Measurements from ENCODE around the gene EAPP. TPM values are rescaled to one million over a fixed set of nuclear protein-coding genes. Genes with fewer than 3 reads are reported as not detected.
"Not testable (repeated sequence)": the region's sequence is repeated elsewhere in the genome, so short reads cannot be mapped to it uniquely, and the experiment has no call there.

EAPP gene
- total RNA-seq, 4 donors from 2014 or later = 16.1 to 83.6 (median 38.8) TPM

- no peaks in the 10 kb centered on the region for H3K9me3 ChIP-seq
- DNase-seq = no peak
- in situ Hi-C loops (cut with MboI; ENCODE audit: low pct_ligation_motif_present in 1 of 4, low pct_unique_long_range_greater_than_20kb in 1 of 4, low sequenced_read_pairs in 3 of 4) = no loop called here
- H3K27ac ChIP-seq = no peak overlapping the region
- 91 to 96% methylated on average over 3 of the region's 3 CpGs for WGBS, 2 donors (ENCODE audit: low coverage in 1 of 2)
- H3K36me3 ChIP-seq = peaks cover 0 to 58% (median 22%) of the 10 kb centered on the region in 4 donors
- intact Hi-C loops (cut with DNase I; ENCODE audit: low total_unique reads) = no loop called here
- no peak overlapping the region for H3K4me3 ChIP-seq
- no peaks in the 10 kb centered on the region for H3K4me1 ChIP-seq
- no peaks in the 10 kb centered on the region for H3K27me3 ChIP-seq
- TF ChIP-seq EP300 (IDR thresholded peaks at IDR 0.05; ENCODE audit: low read depth) = no peak
- no peak for TF ChIP-seq CTCF (IDR thresholded peaks at IDR 0.05)
- no peak for TF ChIP-seq POLR2AphosphoS5 (IDR thresholded peaks at IDR 0.05)
- no peak for TF ChIP-seq POLR2A (IDR thresholded peaks at IDR 0.05)
These were observed 32.3 kb upstream of the EAPP start for GRCh38 chr14:34571771-34572170.

- Histone ChIP-seq H3K27ac (no peak overlapping the region), H3K9me3 (no peaks in the 10 kb centered on the region), H3K4me3 (no peak overlapping the region), H3K4me1 (no peaks in the 10 kb centered on the region), H3K36me3 (peaks cover 0 to 70% (median 26%) of the 10 kb centered on the region in 4 donors), H3K27me3 (no peaks in the 10 kb centered on the region)
- in situ Hi-C loops (cut with MboI; ENCODE audit: low pct_ligation_motif_present in 1 of 4, low pct_unique_long_range_greater_than_20kb in 1 of 4, low sequenced_read_pairs in 3 of 4) (no loop called here), intact Hi-C loops (cut with DNase I; ENCODE audit: low total_unique reads) (no loop called here)
- TF ChIP-seq POLR2AphosphoS5 (IDR thresholded peaks at IDR 0.05) (no peak), POLR2A (IDR thresholded peaks at IDR 0.05) (no peak), EP300 (IDR thresholded peaks at IDR 0.05; ENCODE audit: low read depth) (no peak), CTCF (IDR thresholded peaks at IDR 0.05) (no peak)
- 96 to 100% methylated on average over 4 of the region's 4 CpGs for WGBS, 2 donors (ENCODE audit: low coverage in 1 of 2)
- DNase-seq = no peak
These were observed 30.2 kb upstream of the EAPP start for GRCh38 chr14:34569750-34570149.

GRCh38 chr14:34568803-34569202, 29.3 kb upstream of the EAPP start:
- DNase-seq = no peak
- Histone ChIP-seq H3K4me3 (no peak overlapping the region), H3K27ac (no peak overlapping the region), H3K9me3 (no peaks in the 10 kb centered on the region), H3K4me1 (no peaks in the 10 kb centered on the region), H3K36me3 (peaks cover 0 to 72% (median 30%) of the 10 kb centered on the region in 4 donors), H3K27me3 (no peaks in the 10 kb centered on the region)
- intact Hi-C loops (cut with DNase I; ENCODE audit: low total_unique reads) (no loop called here), in situ Hi-C loops (cut with MboI; ENCODE audit: low pct_ligation_motif_present in 1 of 4, low pct_unique_long_range_greater_than_20kb in 1 of 4, low sequenced_read_pairs in 3 of 4) (no loop called here)
- WGBS, 2 donors (ENCODE audit: low coverage in 1 of 2) = 97 to 100% methylated on average over 1 to 8 of the region's 13 CpGs
- TF ChIP-seq POLR2A (IDR thresholded peaks at IDR 0.05) (no peak), CTCF (IDR thresholded peaks at IDR 0.05) (no peak), EP300 (IDR thresholded peaks at IDR 0.05; ENCODE audit: low read depth) (no peak), POLR2AphosphoS5 (IDR thresholded peaks at IDR 0.05) (no peak)

- DNase-seq = no peak
- peaks cover 0 to 52% (median 22%) of the 10 kb centered on the region in 4 donors for H3K36me3 ChIP-seq
- H3K9me3 ChIP-seq = no peaks in the 10 kb centered on the region
- no peaks in the 10 kb centered on the region for H3K27me3 ChIP-seq
- intact Hi-C loops (cut with DNase I; ENCODE audit: low total_unique reads) (no loop called here), in situ Hi-C loops (cut with MboI; ENCODE audit: low pct_ligation_motif_present in 1 of 4, low pct_unique_long_range_greater_than_20kb in 1 of 4, low sequenced_read_pairs in 3 of 4) (no loop called here)
- WGBS, 2 donors (ENCODE audit: low coverage in 1 of 2) = 80 to 82% methylated on average over 8 of the region's 8 CpGs
- H3K4me1 ChIP-seq = no peaks in the 10 kb centered on the region
- no peak overlapping the region for H3K4me3 ChIP-seq
- no peak overlapping the region for H3K27ac ChIP-seq
- TF ChIP-seq POLR2A (IDR thresholded peaks at IDR 0.05) (no peak), POLR2AphosphoS5 (IDR thresholded peaks at IDR 0.05) (no peak)
These were observed 23.3 kb upstream of the EAPP start for GRCh38 chr14:34562776-34563150.

- H3K9me3 ChIP-seq; in situ Hi-C loops (cut with MboI; ENCODE audit: low pct_ligation_motif_present in 1 of 4, low pct_unique_long_range_greater_than_20kb in 1 of 4, low sequenced_read_pairs in 3 of 4); intact Hi-C loops (cut with DNase I; ENCODE audit: low total_unique reads); H3K27me3 ChIP-seq; H3K4me1 ChIP-seq; DNase-seq; H3K27ac ChIP-seq; H3K4me3 ChIP-seq: not testable (repeated sequence)
- peaks cover 0 to 47% (median 19%) of the 10 kb centered on the region in 4 donors for H3K36me3 ChIP-seq
- whole genome bisulfite sequencing, 2 donors (ENCODE audit: low coverage in 1 of 2) = 80 to 94% methylated on average over 2 to 6 of the region's 8 CpGs
These were observed 22.7 kb upstream of the EAPP start for GRCh38 chr14:34562037-34562775.

- WGBS, 2 donors (ENCODE audit: low coverage in 1 of 2) = no CpG with 5 or more reads among the region's 35 CpGs
- H3K4me3 ChIP-seq; H3K27me3 ChIP-seq; DNase-seq; intact Hi-C loops (cut with DNase I; ENCODE audit: low total_unique reads); H3K36me3 ChIP-seq; H3K27ac ChIP-seq; H3K9me3 ChIP-seq; in situ Hi-C loops (cut with MboI; ENCODE audit: low pct_ligation_motif_present in 1 of 4, low pct_unique_long_range_greater_than_20kb in 1 of 4, low sequenced_read_pairs in 3 of 4): not testable (repeated sequence)
- peaks cover 0 to 12% (median 8%) of the 10 kb centered on the region in 4 donors for H3K4me1 ChIP-seq
These were observed 17.0 kb upstream of the EAPP start for GRCh38 chr14:34556498-34556829.

- peaks cover 0 to 12% (median 8%) of the 10 kb centered on the region in 4 donors for H3K4me1 ChIP-seq
- DNase-seq; H3K36me3 ChIP-seq; H3K4me3 ChIP-seq; intact Hi-C loops (cut with DNase I; ENCODE audit: low total_unique reads); H3K27ac ChIP-seq; H3K9me3 ChIP-seq; H3K27me3 ChIP-seq; in situ Hi-C loops (cut with MboI; ENCODE audit: low pct_ligation_motif_present in 1 of 4, low pct_unique_long_range_greater_than_20kb in 1 of 4, low sequenced_read_pairs in 3 of 4): not testable (repeated sequence)
- no CpG with 5 or more reads among the region's 49 CpGs for WGBS, 2 donors (ENCODE audit: low coverage in 1 of 2)
These were observed 16.3 kb upstream of the EAPP start for GRCh38 chr14:34555583-34556497.

Measured in transverse colon (tissue), 4 donors.